Rectal smooth muscle tissue (tissue), 1 donor: ENCODE results near the gene MMP24.
A peak's percentile ranks its signal among the peaks of the same experiment; 100 is the strongest.

Experiments
- H3K27ac ChIP-seq: one replicate; pipeline ENCODE4 v1.7.0; 2013; ENCODE audit warnings: low read depth, low read length, inconsistent platforms
- H3K27me3 ChIP-seq: one replicate; pipeline ENCODE4 v1.7.0; 2013; ENCODE audit warnings: low read length; ENCODE audit not compliant: control insufficient read depth, insufficient read depth
- H3K36me3 ChIP-seq: one replicate; pipeline ENCODE4 v1.7.0; 2013; ENCODE audit warnings: low read length; ENCODE audit not compliant: control insufficient read depth, insufficient read depth
- H3K4me1 ChIP-seq: one replicate; pipeline ENCODE4 v1.7.0; 2013; ENCODE audit warnings: low read length; ENCODE audit not compliant: control insufficient read depth, insufficient read depth
- H3K4me3 ChIP-seq: one replicate; pipeline ENCODE4 v1.7.0; 2013; ENCODE audit warnings: low read length
- H3K9ac ChIP-seq: one replicate; pipeline ENCODE4 v1.7.0; 2013; ENCODE audit warnings: low read length

Gene MMP24

GRCh38 chr20:35270021-35270902 lies 43.8 kb downstream of the MMP24 start:
- H3K27ac ChIP-seq: no peak overlapping the region

GRCh38 chr20:35271073-35271882 lies 44.8 kb downstream of the MMP24 start:
- H3K27me3 ChIP-seq: no peaks in the 10 kb centered on the region
- H3K27ac ChIP-seq: no peak overlapping the region
- H3K36me3 ChIP-seq: peaks cover 12% of the 10 kb centered on the region
- no peaks in the 10 kb centered on the region for H3K4me1 ChIP-seq
- no peak overlapping the region for H3K4me3 ChIP-seq
- no peak overlapping the region for H3K9ac ChIP-seq

More at GRCh38 chr20:35270021-35270902, 43.8 kb downstream of the MMP24 start:
- Histone ChIP-seq H3K27me3 (no peaks in the 10 kb centered on the region), H3K36me3 (peaks cover 10% of the 10 kb centered on the region), H3K9ac (no peak overlapping the region), H3K4me3 (no peak overlapping the region), H3K4me1 (no peaks in the 10 kb centered on the region)

GRCh38 chr20:35271904-35272303 lies 45.4 kb downstream of the MMP24 start:
- Histone ChIP-seq H3K27me3 (no peaks in the 10 kb centered on the region), H3K36me3 (peaks cover 12% of the 10 kb centered on the region), H3K4me1 (no peaks in the 10 kb centered on the region), H3K4me3 (no peak overlapping the region), H3K9ac (no peak overlapping the region), H3K27ac (no peak overlapping the region)

- Histone ChIP-seq H3K27me3 (no peaks in the 10 kb centered on the region), H3K27ac (no peak overlapping the region), H3K36me3 (peaks cover 14% of the 10 kb centered on the region), H3K9ac (no peak overlapping the region), H3K4me3 (no peak overlapping the region), H3K4me1 (no peaks in the 10 kb centered on the region)
These were observed 47.1 kb downstream of the MMP24 start for GRCh38 chr20:35273449-35274171.

GRCh38 chr20:35274172-35275092 lies 47.9 kb downstream of the MMP24 start:
- no peak overlapping the region for H3K9ac ChIP-seq
- no peak overlapping the region for H3K27ac ChIP-seq
- H3K4me3 ChIP-seq: no peak overlapping the region
- no peaks in the 10 kb centered on the region for H3K27me3 ChIP-seq
- peaks cover 18% of the 10 kb centered on the region for H3K36me3 ChIP-seq
- no peaks in the 10 kb centered on the region for H3K4me1 ChIP-seq

- H3K4me1 ChIP-seq: no peaks in the 10 kb centered on the region
- no peak overlapping the region for H3K9ac ChIP-seq
- H3K4me3 ChIP-seq: no peak overlapping the region
- H3K27me3 ChIP-seq: no peaks in the 10 kb centered on the region
- H3K27ac ChIP-seq: no peak overlapping the region
- peaks cover 21% of the 10 kb centered on the region for H3K36me3 ChIP-seq
These were observed 49.3 kb downstream of the MMP24 start for GRCh38 chr20:35275741-35276251.

GRCh38 chr20:35276408-35276807 lies 49.9 kb downstream of the MMP24 start:
- H3K4me1 ChIP-seq: no peaks in the 10 kb centered on the region
- no peaks in the 10 kb centered on the region for H3K27me3 ChIP-seq
- H3K9ac ChIP-seq: no peak overlapping the region
- H3K4me3 ChIP-seq: peak overlapping the region; percentile 72
- no peak overlapping the region for H3K27ac ChIP-seq
- peaks cover 21% of the 10 kb centered on the region for H3K36me3 ChIP-seq

- Histone ChIP-seq H3K36me3 (peaks cover 21% of the 10 kb centered on the region), H3K4me1 (no peaks in the 10 kb centered on the region), H3K9ac (peak overlapping the region; percentile 79), H3K4me3 (peak overlapping the region; percentile 72), H3K27ac (peak overlapping the region; percentile 92), H3K27me3 (no peaks in the 10 kb centered on the region)
These were observed 50.6 kb downstream of the MMP24 start for GRCh38 chr20:35277127-35277526.

GRCh38 chr20:35277531-35278395 lies 51.3 kb downstream of the MMP24 start, which contains the start of gene MMP24OS:
MMP24OS (minus strand) TSS chr20:35278122; CDS start chr20:35277929, 193 bp downstream.
- Histone ChIP-seq H3K36me3 (peaks cover 21% of the 10 kb centered on the region), H3K4me3 (peak within 1 kb of the TSS; percentile 72), H3K9ac (peak within 1 kb of the TSS; percentile 79), H3K27ac (peak within 1 kb of the TSS; percentile 92), H3K27me3 (no peaks in the 10 kb centered on the region), H3K4me1 (no peaks in the 10 kb centered on the region)

GRCh38 chr20:35279040-35279439 lies 52.5 kb downstream of the MMP24 start:
- H3K4me3 ChIP-seq: no peak overlapping the region
- H3K36me3 ChIP-seq: peaks cover 21% of the 10 kb centered on the region
- no peak overlapping the region for H3K27ac ChIP-seq
- no peaks in the 10 kb centered on the region for H3K27me3 ChIP-seq
- H3K4me1 ChIP-seq: peaks cover 8% of the 10 kb centered on the region
- no peak overlapping the region for H3K9ac ChIP-seq
